Measurements from ENCODE around the gene PLCG1.

PLCG1 gene

GRCh38 chr20:41160686-41161085 lies 23.3 kb downstream of the PLCG1 start:
- Histone ChIP-seq H3K9ac (ENCODE audit: low read length) (no peak overlapping the region), H3K27me3 (ENCODE audit: control insufficient read depth, insufficient read depth, low read length) (no peaks in the 10 kb centered on the region), H3K36me3 (ENCODE audit: control insufficient read depth, insufficient read depth, low read length) (peaks cover 72% of the 10 kb centered on the region), H3K4me3 (ENCODE audit: low read depth, low read length) (no peak overlapping the region), H3K4me1 (ENCODE audit: control insufficient read depth, insufficient read depth, low read length) (peaks cover 34% of the 10 kb centered on the region), H3K27ac (ENCODE audit: low read depth, low read length) (no peak overlapping the region), H3K9me3 (ENCODE audit: control insufficient read depth, insufficient read depth, low read depth, low read length) (no peaks in the 10 kb centered on the region)

GRCh38 chr20:41161886-41162285 lies 24.5 kb downstream of the PLCG1 start:
- no peaks in the 10 kb centered on the region for H3K27me3 ChIP-seq (ENCODE audit: control insufficient read depth, insufficient read depth, low read length)
- H3K27ac ChIP-seq (ENCODE audit: low read depth, low read length), result no peak overlapping the region
- H3K36me3 ChIP-seq (ENCODE audit: control insufficient read depth, insufficient read depth, low read length), result peaks cover 84% of the 10 kb centered on the region

GRCh38 chr20:41162396-41162795 lies 25.1 kb downstream of the PLCG1 start:
- no peaks in the 10 kb centered on the region for H3K27me3 ChIP-seq (ENCODE audit: control insufficient read depth, insufficient read depth, low read length)
- H3K36me3 ChIP-seq (ENCODE audit: control insufficient read depth, insufficient read depth, low read length), result peaks cover 89% of the 10 kb centered on the region
- no peaks in the 10 kb centered on the region for H3K9me3 ChIP-seq (ENCODE audit: control insufficient read depth, insufficient read depth, low read depth, low read length)
- no peak overlapping the region for H3K9ac ChIP-seq (ENCODE audit: low read length)
- peaks cover 21% of the 10 kb centered on the region; the same call in 1 of the 2 replicates for H3K4me1 ChIP-seq (ENCODE audit: control insufficient read depth, insufficient read depth, low read length)
- H3K4me3 ChIP-seq (ENCODE audit: low read depth, low read length), result no peak overlapping the region
- H3K27ac ChIP-seq (ENCODE audit: low read depth, low read length), result no peak overlapping the region

More at GRCh38 chr20:41161886-41162285, 24.5 kb downstream of the PLCG1 start:
- Histone ChIP-seq H3K9ac (ENCODE audit: low read length) (no peak overlapping the region), H3K4me3 (ENCODE audit: low read depth, low read length) (no peak overlapping the region), H3K4me1 (ENCODE audit: control insufficient read depth, insufficient read depth, low read length) (peaks cover 26% of the 10 kb centered on the region; the same call in 1 of the 2 replicates), H3K9me3 (ENCODE audit: control insufficient read depth, insufficient read depth, low read depth, low read length) (no peaks in the 10 kb centered on the region)

GRCh38 chr20:41163821-41164220 lies 26.5 kb downstream of the PLCG1 start:
- no peaks in the 10 kb centered on the region for H3K27me3 ChIP-seq (ENCODE audit: control insufficient read depth, insufficient read depth, low read length)
- H3K4me1 ChIP-seq (ENCODE audit: control insufficient read depth, insufficient read depth, low read length), result peaks cover 9% of the 10 kb centered on the region; the same call in 1 of the 2 replicates
- H3K9me3 ChIP-seq (ENCODE audit: control insufficient read depth, insufficient read depth, low read depth, low read length), result no peaks in the 10 kb centered on the region
- peaks cover 98% of the 10 kb centered on the region for H3K36me3 ChIP-seq (ENCODE audit: control insufficient read depth, insufficient read depth, low read length)
- no peak overlapping the region for H3K27ac ChIP-seq (ENCODE audit: low read depth, low read length)
- no peak overlapping the region for H3K4me3 ChIP-seq (ENCODE audit: low read depth, low read length)
- H3K9ac ChIP-seq (ENCODE audit: low read length), result no peak overlapping the region

- peaks cover 98% of the 10 kb centered on the region for H3K36me3 ChIP-seq (ENCODE audit: control insufficient read depth, insufficient read depth, low read length)
- no peak overlapping the region for H3K4me3 ChIP-seq (ENCODE audit: low read depth, low read length)
- H3K4me1 ChIP-seq (ENCODE audit: control insufficient read depth, insufficient read depth, low read length), result no peaks in the 10 kb centered on the region
- H3K9ac ChIP-seq (ENCODE audit: low read length), result no peak overlapping the region
- no peak overlapping the region for H3K27ac ChIP-seq (ENCODE audit: low read depth, low read length)
- no peaks in the 10 kb centered on the region for H3K9me3 ChIP-seq (ENCODE audit: control insufficient read depth, insufficient read depth, low read depth, low read length)
- H3K27me3 ChIP-seq (ENCODE audit: control insufficient read depth, insufficient read depth, low read length), result no peaks in the 10 kb centered on the region
These were observed 27.9 kb downstream of the PLCG1 start for GRCh38 chr20:41165001-41165882.

- no peak overlapping the region for H3K9ac ChIP-seq (ENCODE audit: low read length)
- no peaks in the 10 kb centered on the region for H3K4me1 ChIP-seq (ENCODE audit: control insufficient read depth, insufficient read depth, low read length)
- H3K36me3 ChIP-seq (ENCODE audit: control insufficient read depth, insufficient read depth, low read length), result peaks cover 96% of the 10 kb centered on the region
These were observed 29.1 kb downstream of the PLCG1 start for GRCh38 chr20:41166201-41167117.

GRCh38 chr20:41167118-41167470 lies 29.8 kb downstream of the PLCG1 start:
- Histone ChIP-seq H3K9me3 (ENCODE audit: control insufficient read depth, insufficient read depth, low read depth, low read length) (no peaks in the 10 kb centered on the region), H3K27ac (ENCODE audit: low read depth, low read length) (no peak overlapping the region), H3K27me3 (ENCODE audit: control insufficient read depth, insufficient read depth, low read length) (no peaks in the 10 kb centered on the region), H3K36me3 (ENCODE audit: control insufficient read depth, insufficient read depth, low read length) (peaks cover 98% of the 10 kb centered on the region), H3K9ac (ENCODE audit: low read length) (no peak overlapping the region), H3K4me1 (ENCODE audit: control insufficient read depth, insufficient read depth, low read length) (no peaks in the 10 kb centered on the region), H3K4me3 (ENCODE audit: low read depth, low read length) (no peak overlapping the region)

More at GRCh38 chr20:41166201-41167117, 29.1 kb downstream of the PLCG1 start:
- Histone ChIP-seq H3K27ac (ENCODE audit: low read depth, low read length) (no peak overlapping the region), H3K9me3 (ENCODE audit: control insufficient read depth, insufficient read depth, low read depth, low read length) (no peaks in the 10 kb centered on the region), H3K27me3 (ENCODE audit: control insufficient read depth, insufficient read depth, low read length) (no peaks in the 10 kb centered on the region), H3K4me3 (ENCODE audit: low read depth, low read length) (no peak overlapping the region)

GRCh38 chr20:41167481-41168253 lies 30.3 kb downstream of the PLCG1 start:
- H3K27me3 ChIP-seq (ENCODE audit: control insufficient read depth, insufficient read depth, low read length), result no peaks in the 10 kb centered on the region
- no peak overlapping the region for H3K9ac ChIP-seq (ENCODE audit: low read length)
- no peaks in the 10 kb centered on the region for H3K9me3 ChIP-seq (ENCODE audit: control insufficient read depth, insufficient read depth, low read depth, low read length)
- H3K36me3 ChIP-seq (ENCODE audit: control insufficient read depth, insufficient read depth, low read length), result peaks cover 98% of the 10 kb centered on the region
- H3K4me3 ChIP-seq (ENCODE audit: low read depth, low read length), result no peak overlapping the region
- no peak overlapping the region for H3K27ac ChIP-seq (ENCODE audit: low read depth, low read length)
- H3K4me1 ChIP-seq (ENCODE audit: control insufficient read depth, insufficient read depth, low read length), result no peaks in the 10 kb centered on the region

- Histone ChIP-seq H3K27me3 (ENCODE audit: control insufficient read depth, insufficient read depth, low read length) (no peaks in the 10 kb centered on the region), H3K4me1 (ENCODE audit: control insufficient read depth, insufficient read depth, low read length) (no peaks in the 10 kb centered on the region), H3K4me3 (ENCODE audit: low read depth, low read length) (no peak overlapping the region), H3K9me3 (ENCODE audit: control insufficient read depth, insufficient read depth, low read depth, low read length) (no peaks in the 10 kb centered on the region), H3K36me3 (ENCODE audit: control insufficient read depth, insufficient read depth, low read length) (peaks cover 95% of the 10 kb centered on the region), H3K27ac (ENCODE audit: low read depth, low read length) (no peak overlapping the region), H3K9ac (ENCODE audit: low read length) (no peak overlapping the region)
These were observed 31.2 kb downstream of the PLCG1 start for GRCh38 chr20:41168281-41169161.

- H3K27me3 ChIP-seq (ENCODE audit: control insufficient read depth, insufficient read depth, low read length), result no peaks in the 10 kb centered on the region
- H3K4me1 ChIP-seq (ENCODE audit: control insufficient read depth, insufficient read depth, low read length), result no peaks in the 10 kb centered on the region
- no peaks in the 10 kb centered on the region for H3K9me3 ChIP-seq (ENCODE audit: control insufficient read depth, insufficient read depth, low read depth, low read length)
- no peak overlapping the region for H3K27ac ChIP-seq (ENCODE audit: low read depth, low read length)
- peaks cover 95% of the 10 kb centered on the region for H3K36me3 ChIP-seq (ENCODE audit: control insufficient read depth, insufficient read depth, low read length)
- H3K4me3 ChIP-seq (ENCODE audit: low read depth, low read length), result no peak overlapping the region
- H3K9ac ChIP-seq (ENCODE audit: low read length), result no peak overlapping the region
These were observed 31.9 kb downstream of the PLCG1 start for GRCh38 chr20:41169162-41169690.
